CD14-positive monocyte (primary cell): ENCODE results near the gene PERM1. TPM values are rescaled to one million over a fixed set of nuclear protein-coding genes. Genes with fewer than 3 reads are reported as not detected.

Experiments
- DNase-seq, 3 donors: peaks; one replicate each; pipeline ENCODE4 v3.0.0-alpha.2; 2011 to 2022
- H2AFZ ChIP-seq: 2 replicates; pipeline ENCODE4 v1.6.0; 2012; ENCODE audit warnings: mild to moderate bottlenecking, low read depth, low read length, inconsistent platforms; ENCODE audit not compliant: insufficient read depth, poor library complexity, severe bottlenecking
- H3K27ac ChIP-seq, 2 donors: 1 replicate in 1 of 2; 2 replicates in 1 of 2; pipeline ENCODE4 v1.5.1; 2012 to 2013; ENCODE audit warnings: low read length in 2 of 2, control low read depth in 1 of 2, inconsistent platforms in 1 of 2, low read depth in 1 of 2, mild to moderate bottlenecking in 1 of 2
- H3K27me3 ChIP-seq, 2 donors: one replicate each; pipeline versions ENCODE4 v1.6.0 to v1.6.1; 2011 to 2013; ENCODE audit warnings: low read length in 2 of 2; ENCODE audit not compliant: control insufficient read depth in 2 of 2, insufficient read depth in 2 of 2
- H3K36me3 ChIP-seq, 2 donors: replicated peaks in 1 of 2; 1 replicate in 1 of 2; 2 replicates in 1 of 2; pipeline versions ENCODE4 v1.5.1 to v1.6.1; 2012 to 2013; ENCODE audit warnings: low read length in 2 of 2, control low read depth in 1 of 2, inconsistent platforms in 1 of 2, mild to moderate bottlenecking in 1 of 2; ENCODE audit not compliant: insufficient read depth in 2 of 2, control insufficient read depth in 1 of 2
- H3K4me1 ChIP-seq, 2 donors: 1 replicate in 1 of 2; 2 replicates in 1 of 2; pipeline versions ENCODE4 v1.5.1 to v1.6.1; 2012 to 2013; ENCODE audit warnings: low read length in 2 of 2, control low read depth in 1 of 2, inconsistent platforms in 1 of 2, mild to moderate bottlenecking in 1 of 2, moderate library complexity in 1 of 2; ENCODE audit not compliant: insufficient read depth in 2 of 2, control insufficient read depth in 1 of 2
- H3K4me2 ChIP-seq: replicated peaks from 2 replicates; pipeline ENCODE3; 2012; ENCODE audit warnings: low read length, moderate library complexity, mild to moderate bottlenecking; ENCODE audit not compliant: poor library complexity, severe bottlenecking; ENCODE audit errors: extremely low read depth
- H3K4me3 ChIP-seq, 3 experiments: fragments of 200-600 bp in 1 of 3; sonication (generic) in 1 of 3; replicated peaks in 1 of 3; 1 replicate in 2 of 3; 2 replicates in 1 of 3; pipeline ENCODE4 v1.5.1; 2011 to 2013; ENCODE audit warnings: low read length in 3 of 3, mild to moderate bottlenecking in 3 of 3, control low read depth in 2 of 3, low read depth in 2 of 3, inconsistent platforms in 1 of 3, moderate library complexity in 1 of 3
- H3K79me2 ChIP-seq: 2 replicates; pipeline ENCODE4 v1.6.0; 2012; ENCODE audit warnings: mild to moderate bottlenecking, control low read depth, inconsistent platforms, low read length, moderate library complexity; ENCODE audit not compliant: insufficient read depth
- H3K9ac ChIP-seq: 2 replicates; pipeline ENCODE4 v1.6.0; 2017; ENCODE audit warnings: low read length, mild to moderate bottlenecking; ENCODE audit not compliant: insufficient read depth, poor library complexity, severe bottlenecking
- H3K9me3 ChIP-seq, 2 donors: replicated peaks in 1 of 2; 1 replicate in 1 of 2; 2 replicates in 1 of 2; pipeline versions ENCODE4 v1.5.1 to v1.6.1; 2012 to 2013; ENCODE audit warnings: low read length in 2 of 2, control low read depth in 1 of 2; ENCODE audit not compliant: control insufficient read depth in 1 of 2, insufficient read depth in 1 of 2
- H4K20me1 ChIP-seq: 2 replicates; pipeline ENCODE4 v1.6.0; 2012; ENCODE audit warnings: mild to moderate bottlenecking, low read length, control low read depth, moderate library complexity; ENCODE audit not compliant: insufficient read depth
- H3K27ac Mint-ChIP-seq, 7 donors: one replicate each; pipeline ENCODE4 v1.8.0; 2020; ENCODE audit warnings: mild to moderate bottlenecking in 7 of 7, mixed read lengths in 7 of 7, moderate library complexity in 6 of 7, inconsistent platforms in 2 of 7
- H3K27me3 Mint-ChIP-seq, 3 donors: one replicate each; pipeline ENCODE4 v1.8.0; 2021 to 2022; ENCODE audit warnings: low read depth in 3 of 3, mild to moderate bottlenecking in 3 of 3, mixed read lengths in 3 of 3, moderate library complexity in 3 of 3, inconsistent platforms in 1 of 3
- H3K36me3 Mint-ChIP-seq, 2 donors: one replicate each; pipeline ENCODE4 v1.8.0; 2020; ENCODE audit warnings: mixed read lengths in 2 of 2, inconsistent platforms in 1 of 2, mild to moderate bottlenecking in 1 of 2
- H3K4me1 Mint-ChIP-seq: one replicate; pipeline ENCODE4 v1.8.0; 2020; ENCODE audit warnings: mild to moderate bottlenecking, mixed read lengths
- H3K4me3 Mint-ChIP-seq, 2 donors: one replicate each; pipeline ENCODE4 v1.8.0; 2020; ENCODE audit warnings: mild to moderate bottlenecking in 2 of 2, mixed read lengths in 2 of 2, moderate library complexity in 1 of 2
- H3K9me3 Mint-ChIP-seq, 7 donors: one replicate each; pipeline ENCODE4 v1.8.0; 2020 to 2022; ENCODE audit warnings: mixed read lengths in 7 of 7, mild to moderate bottlenecking in 6 of 7, moderate library complexity in 6 of 7, inconsistent platforms in 2 of 7
- WGBS: methylation state at CpG from one replicate; pipeline ENCODE4 v1.1.5; 2013; ENCODE audit warnings: missing lambda C conversion rate; ENCODE audit not compliant: insufficient coverage; 5-methylcytosine and 5-hydroxymethylcytosine counted together
- intact Hi-C, 2 donors: fragments of 100-400 bp; cut with micrococcal nuclease; formaldehyde crosslinking; loops; one replicate each; pipeline versions ENCODE4 v1.15.0 to v1.15.1; 2023
- polyA plus RNA-seq, 3 donors: library from polyadenylated mRNA; depleted of rRNA in 1 of 3; unstranded in 2 of 3; stranded (reverse) in 1 of 3; fragments of 300-500 nt in 2 of 3; fragments of >200 nt in 1 of 3; fragmentation: Illumina TruSeq in 2 of 3; gene quantifications; 1 replicate in 2 of 3; 2 replicates in 1 of 3; pipeline ENCODE4 v1.2.3, GENCODE V29; 2012 to 2021
- TF ChIP-seq, protein P1 (sequence below): fragments of 200-600 bp; IDR thresholded peaks from one replicate; pipeline ENCODE4 v1.8.0; 2022; ENCODE audit warnings: antibody characterized with exemption, mild to moderate bottlenecking

Gene PERM1
- polyA plus RNA-seq, 3 donors, result not detected

DNA sequence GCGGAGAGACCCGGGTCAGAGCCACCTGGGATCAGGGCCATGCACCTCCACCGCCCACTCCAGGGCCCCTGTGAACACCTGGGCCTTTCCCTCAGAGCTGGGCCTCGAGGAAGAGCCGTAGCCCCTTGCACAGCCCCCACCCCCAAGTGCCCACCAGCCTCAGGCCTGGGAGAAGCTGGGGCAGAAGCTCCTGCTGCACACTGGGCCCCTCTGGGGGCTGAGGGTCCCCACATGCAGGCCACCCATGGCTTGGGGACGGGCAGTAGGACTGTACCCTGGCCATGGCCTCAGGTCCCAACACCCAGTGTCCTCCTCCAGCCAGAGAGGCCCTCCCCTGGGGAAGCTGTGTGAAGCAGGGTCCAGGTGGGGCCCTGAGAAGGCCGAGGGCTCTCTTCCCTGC, 29.3 kb downstream of the PERM1 start:
- no peak overlapping the region for H3K27ac ChIP-seq
- H3K27ac Mint-ChIP-seq, result peak overlapping the region in 1 of 7 donors; percentile 52
- H3K36me3 ChIP-seq, result peaks cover 88 to 96% of the 10 kb centered on the region in 2 donors
- 100% methylated on average over 5 of the region's 7 CpGs for WGBS
- H3K36me3 Mint-ChIP-seq, result peaks cover 84 to 95% of the 10 kb centered on the region in 2 donors
- no peaks in the 10 kb centered on the region for H3K9me3 ChIP-seq
- no peaks in the 10 kb centered on the region for H3K9me3 Mint-ChIP-seq
- H3K79me2 ChIP-seq, result peaks cover 8% of the 10 kb centered on the region
- no peak overlapping the region for H3K4me3 Mint-ChIP-seq
- no peak overlapping the region for H3K9ac ChIP-seq
- peaks cover 0 to 26% of the 10 kb centered on the region in 2 donors for H3K4me1 ChIP-seq
- peaks cover 44% of the 10 kb centered on the region for H4K20me1 ChIP-seq
- no peaks in the 10 kb centered on the region for H3K27me3 ChIP-seq
- DNase-seq, result no peak
- TF ChIP-seq, protein P1, sequence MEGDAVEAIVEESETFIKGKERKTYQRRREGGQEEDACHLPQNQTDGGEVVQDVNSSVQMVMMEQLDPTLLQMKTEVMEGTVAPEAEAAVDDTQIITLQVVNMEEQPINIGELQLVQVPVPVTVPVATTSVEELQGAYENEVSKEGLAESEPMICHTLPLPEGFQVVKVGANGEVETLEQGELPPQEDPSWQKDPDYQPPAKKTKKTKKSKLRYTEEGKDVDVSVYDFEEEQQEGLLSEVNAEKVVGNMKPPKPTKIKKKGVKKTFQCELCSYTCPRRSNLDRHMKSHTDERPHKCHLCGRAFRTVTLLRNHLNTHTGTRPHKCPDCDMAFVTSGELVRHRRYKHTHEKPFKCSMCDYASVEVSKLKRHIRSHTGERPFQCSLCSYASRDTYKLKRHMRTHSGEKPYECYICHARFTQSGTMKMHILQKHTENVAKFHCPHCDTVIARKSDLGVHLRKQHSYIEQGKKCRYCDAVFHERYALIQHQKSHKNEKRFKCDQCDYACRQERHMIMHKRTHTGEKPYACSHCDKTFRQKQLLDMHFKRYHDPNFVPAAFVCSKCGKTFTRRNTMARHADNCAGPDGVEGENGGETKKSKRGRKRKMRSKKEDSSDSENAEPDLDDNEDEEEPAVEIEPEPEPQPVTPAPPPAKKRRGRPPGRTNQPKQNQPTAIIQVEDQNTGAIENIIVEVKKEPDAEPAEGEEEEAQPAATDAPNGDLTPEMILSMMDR, result no peak
- H3K4me1 Mint-ChIP-seq, result peaks cover 23% of the 10 kb centered on the region
- H3K4me3 ChIP-seq, result no peak overlapping the region
- intact Hi-C loops, result no loop called here
- H3K27me3 Mint-ChIP-seq, result peaks cover 0 to 5% (median 0%) of the 10 kb centered on the region in 3 donors
- no peak overlapping the region for H2AFZ ChIP-seq
- H3K4me2 ChIP-seq, result no peak overlapping the region

DNA sequence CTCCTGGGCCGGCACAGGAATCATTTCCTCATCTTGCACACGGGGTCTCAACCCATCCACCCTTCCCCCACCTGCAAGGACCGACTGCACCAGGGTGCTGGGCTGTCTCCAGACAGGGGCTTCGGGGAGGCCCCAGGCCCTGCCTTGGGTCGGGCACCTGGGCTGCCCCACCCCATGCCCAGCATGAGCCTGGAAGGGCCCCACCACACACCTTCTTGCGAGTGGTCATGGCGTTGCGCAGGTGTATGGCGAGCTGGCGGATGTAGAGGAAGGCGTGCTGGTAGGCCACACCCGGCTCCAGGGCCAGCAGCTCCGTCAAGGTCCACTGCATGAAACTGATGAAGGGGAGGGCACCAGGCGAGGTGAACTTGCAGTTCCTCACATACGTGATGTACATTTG, 29.7 kb downstream of the PERM1 start:
- intact Hi-C loops, result no loop called here
- H2AFZ ChIP-seq, result no peak overlapping the region
- H3K4me2 ChIP-seq, result no peak overlapping the region
- WGBS, result 89% methylated on average over 11 of the region's 15 CpGs
- no peaks in the 10 kb centered on the region for H3K27me3 ChIP-seq
- no peak overlapping the region for H3K9ac ChIP-seq
- TF ChIP-seq, protein P1, result no peak
- H4K20me1 ChIP-seq, result peaks cover 43% of the 10 kb centered on the region
- no peak overlapping the region for H3K4me3 ChIP-seq
- Mint-ChIP-seq H3K27me3 (peaks cover 0 to 6% (median 0%) of the 10 kb centered on the region in 3 donors), H3K4me3 (no peak overlapping the region), H3K4me1 (peaks cover 20% of the 10 kb centered on the region), H3K9me3 (no peaks in the 10 kb centered on the region), H3K36me3 (peaks cover 86 to 99% of the 10 kb centered on the region in 2 donors), H3K27ac (peak overlapping the region in 1 of 7 donors; percentile 52)
- peaks cover 4% of the 10 kb centered on the region for H3K79me2 ChIP-seq
- peaks cover 0 to 22% of the 10 kb centered on the region in 2 donors for H3K4me1 ChIP-seq
- H3K27ac ChIP-seq, result no peak overlapping the region
- peaks cover 92 to 100% of the 10 kb centered on the region in 2 donors for H3K36me3 ChIP-seq
- no peak for DNase-seq
- no peaks in the 10 kb centered on the region for H3K9me3 ChIP-seq
